D721Med (cell line): ENCODE measurements around the gene KLRF1.

Source experiments
- DNase-seq: peaks from one replicate; pipeline ENCODE4 v3.0.0; 2011; ENCODE audit warnings: low spot score; ENCODE audit not compliant: insufficient read length
- FAIRE-seq: peaks from 2 replicates; lab custom pipeline; 2011; peaks lifted over from hg19 to GRCh38; lab: Jason Lieb, UNC
- TF ChIP-seq, protein P1 (sequence below): IDR thresholded peaks from 2 replicates; pipeline ENCODE4 v1.5.1; 2012; ENCODE audit warnings: mild to moderate bottlenecking, control low read depth; ENCODE audit not compliant: insufficient read depth; ENCODE audit errors: missing control alignments

Gene KLRF1

GRCh38 chr12:9827209-9827888 lies at the start of gene KLRF1:
Gene KLRF1, plus strand, starts transcription at chr12:9827481. Its CDS starts 64 bp downstream, at chr12:9827545.
- FAIRE-seq, result no peak
- TF ChIP-seq, protein P1, sequence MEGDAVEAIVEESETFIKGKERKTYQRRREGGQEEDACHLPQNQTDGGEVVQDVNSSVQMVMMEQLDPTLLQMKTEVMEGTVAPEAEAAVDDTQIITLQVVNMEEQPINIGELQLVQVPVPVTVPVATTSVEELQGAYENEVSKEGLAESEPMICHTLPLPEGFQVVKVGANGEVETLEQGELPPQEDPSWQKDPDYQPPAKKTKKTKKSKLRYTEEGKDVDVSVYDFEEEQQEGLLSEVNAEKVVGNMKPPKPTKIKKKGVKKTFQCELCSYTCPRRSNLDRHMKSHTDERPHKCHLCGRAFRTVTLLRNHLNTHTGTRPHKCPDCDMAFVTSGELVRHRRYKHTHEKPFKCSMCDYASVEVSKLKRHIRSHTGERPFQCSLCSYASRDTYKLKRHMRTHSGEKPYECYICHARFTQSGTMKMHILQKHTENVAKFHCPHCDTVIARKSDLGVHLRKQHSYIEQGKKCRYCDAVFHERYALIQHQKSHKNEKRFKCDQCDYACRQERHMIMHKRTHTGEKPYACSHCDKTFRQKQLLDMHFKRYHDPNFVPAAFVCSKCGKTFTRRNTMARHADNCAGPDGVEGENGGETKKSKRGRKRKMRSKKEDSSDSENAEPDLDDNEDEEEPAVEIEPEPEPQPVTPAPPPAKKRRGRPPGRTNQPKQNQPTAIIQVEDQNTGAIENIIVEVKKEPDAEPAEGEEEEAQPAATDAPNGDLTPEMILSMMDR, result no peak
- no peak for DNase-seq

- TF ChIP-seq, protein P1, result no peak
- no peak for DNase-seq
- no peak for FAIRE-seq
These were observed 48.1 kb upstream of the KLRF1 start for GRCh38 chr12:9779209-9779608.

- FAIRE-seq, result no peak
- TF ChIP-seq, protein P1, result no peak
These were observed 45.9 kb upstream of the KLRF1 start for GRCh38 chr12:9781360-9781759.

GRCh38 chr12:9782547-9783382 lies 44.5 kb upstream of the KLRF1 start:
- FAIRE-seq, result no peak
- DNase-seq, result no peak
- TF ChIP-seq, protein P1, result no peak

More at GRCh38 chr12:9781360-9781759, 45.9 kb upstream of the KLRF1 start:
- DNase-seq, result no peak

DNA sequence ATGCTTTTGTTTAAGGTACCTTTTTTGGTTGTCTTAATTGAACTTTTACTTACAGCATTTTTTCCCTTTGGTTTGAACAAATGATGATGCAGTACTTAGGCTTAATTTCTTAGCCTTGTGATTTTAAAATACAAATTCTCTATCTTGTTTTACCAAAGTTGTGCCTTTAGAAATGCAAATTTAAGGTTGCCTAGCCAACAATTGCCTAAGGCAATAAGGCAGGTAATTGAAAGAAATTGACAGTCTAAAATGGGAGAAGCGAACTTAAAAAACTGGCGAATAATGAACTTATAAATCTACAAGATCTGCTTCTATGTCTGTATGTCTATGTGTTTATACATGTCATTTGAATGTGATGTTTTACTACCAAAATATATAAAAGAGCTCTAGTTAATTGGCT lies 43.0 kb upstream of the KLRF1 start:
- TF ChIP-seq, protein P1, result no peak
- DNase-seq, result no peak
- no peak for FAIRE-seq

DNA sequence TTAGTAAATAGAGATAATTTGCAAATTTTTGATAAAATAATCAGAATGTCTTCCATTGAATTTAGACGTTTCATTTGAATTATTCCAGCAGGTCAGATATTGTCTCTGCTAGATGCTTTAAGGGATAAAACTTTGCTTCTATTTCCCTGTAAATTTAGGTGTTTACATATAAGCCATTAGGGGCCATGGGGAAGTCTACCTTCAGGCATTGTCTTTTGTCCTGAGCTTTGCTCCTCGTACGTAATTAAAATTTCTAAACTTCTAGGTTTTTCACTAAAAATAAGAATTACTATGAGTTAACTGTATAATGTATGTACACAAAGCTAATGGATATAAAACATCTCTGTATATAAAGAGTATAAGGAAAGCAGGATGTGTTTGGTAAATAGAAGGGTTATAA lies 42.5 kb upstream of the KLRF1 start:
- DNase-seq (no peak), FAIRE-seq (no peak)
- TF ChIP-seq, protein P1, result no peak
